K562 (cell line): ENCODE measurements around the gene NRCAM. TPM values are rescaled to one million over a fixed set of nuclear protein-coding genes. Genes with fewer than 3 reads are reported as not detected.

Experiments
- BRF2 ChIP-seq: IDR thresholded peaks from 3 replicates; pipeline ENCODE4 v1.6.1; 2011; ENCODE audit warnings: borderline replicate concordance, mild to moderate bottlenecking; ENCODE audit not compliant: insufficient read length, insufficient read depth
- CBFA2T2 ChIP-seq: fragments of 450-650 bp; conservative IDR thresholded peaks from 2 replicates; pipeline ENCODE4 v1.6.1; 2017; ENCODE audit warnings: mild to moderate bottlenecking
- CTCF ChIP-seq, 3 experiments: IDR thresholded peaks in 2 of 3; conservative IDR thresholded peaks in 1 of 3; 2 replicates each; pipeline ENCODE4 v1.5.1; 2011 to 2012; ENCODE audit warnings: low read length in 3 of 3, mild to moderate bottlenecking in 3 of 3, control low read depth in 2 of 3, improper control_type of control experiment in 1 of 3, inconsistent platforms in 1 of 3, low read depth in 1 of 3, mixed read lengths in 1 of 3, moderate library complexity in 1 of 3; ENCODE audit not compliant: insufficient read depth in 2 of 3
- ERF ChIP-seq: fragments of 450-650 bp; formaldehyde crosslinking; IDR thresholded peaks from 2 replicates; pipeline ENCODE4 v1.4.0; 2020; ENCODE audit warnings: mild to moderate bottlenecking, mixed read lengths
- GATAD2B ChIP-seq: fragments of 450-650 bp; IDR thresholded peaks from 2 replicates; pipeline ENCODE4 v1.6.1; 2017; ENCODE audit warnings: mild to moderate bottlenecking, borderline replicate concordance
- HNRNPK ChIP-seq: fragments of 200-400 bp; formaldehyde crosslinking; IDR thresholded peaks from one replicate; pipeline ENCODE4 v1.6.1; 2018; ENCODE audit warnings: mild to moderate bottlenecking, low read depth, low read length; ENCODE audit not compliant: poor library complexity, severe bottlenecking
- KDM2B ChIP-seq: fragments of 250-450 bp; sonication (Bioruptor Pico); IDR thresholded peaks from 2 replicates; pipeline ENCODE4 v1.8.0; 2021; ENCODE audit warnings: mild to moderate bottlenecking, moderate library complexity
- LARP7 ChIP-seq: fragments of 450-650 bp; IDR thresholded peaks from 2 replicates; pipeline ENCODE4 v1.6.1; 2016
- MBD2 ChIP-seq: sonication (generic); IDR thresholded peaks from 2 replicates; pipeline ENCODE4 v1.6.1; 2016; ENCODE audit warnings: low read depth, borderline replicate concordance
- PCBP2 ChIP-seq: fragments of 200-400 bp; formaldehyde crosslinking; IDR thresholded peaks from 2 replicates; pipeline ENCODE4 v1.6.1; 2018; ENCODE audit warnings: low read length, low read depth, mild to moderate bottlenecking, moderate library complexity; ENCODE audit not compliant: poor library complexity, severe bottlenecking
- POLR2AphosphoS2 ChIP-seq: IDR thresholded peaks from 2 replicates; pipeline ENCODE4 v1.6.1; 2012; ENCODE audit warnings: low read length, improper control_type of control experiment
- RBBP5 ChIP-seq: fragments of 200-600 bp; sonication (generic); IDR thresholded peaks from 2 replicates; pipeline ENCODE4 v1.6.1; 2012; ENCODE audit warnings: borderline replicate concordance, mild to moderate bottlenecking, low read length, control low read depth, inconsistent platforms; ENCODE audit not compliant: insufficient read depth, poor library complexity, severe bottlenecking
- RBM22 ChIP-seq: fragments of 200-400 bp; formaldehyde crosslinking; IDR thresholded peaks from 2 replicates; pipeline ENCODE4 v1.6.1; 2018; ENCODE audit warnings: low read length, low read depth; ENCODE audit not compliant: poor library complexity, severe bottlenecking
- SIRT6 ChIP-seq: IDR thresholded peaks from one replicate; pipeline ENCODE4 v1.6.1; 2012; ENCODE audit warnings: low read depth, mild to moderate bottlenecking, control low read depth, inconsistent platforms, low read length, moderate library complexity
- SPI1 ChIP-seq: IDR thresholded peaks from 2 replicates; pipeline ENCODE4 v1.6.1; 2011; ENCODE audit warnings: low read depth, low read length, control low read depth, borderline replicate concordance
- SRSF1 ChIP-seq: fragments of 200-400 bp; formaldehyde crosslinking; IDR thresholded peaks from 2 replicates; pipeline ENCODE4 v1.6.1; 2017; ENCODE audit warnings: mild to moderate bottlenecking, low read depth, low read length, moderate library complexity
- SRSF9 ChIP-seq: fragments of 200-400 bp; formaldehyde crosslinking; IDR thresholded peaks from 2 replicates; pipeline ENCODE4 v1.6.1; 2017; ENCODE audit warnings: low read depth, low read length, borderline replicate concordance
- TSC22D4 ChIP-seq: fragments of 450-650 bp; IDR thresholded peaks from 2 replicates; pipeline ENCODE4 v1.6.1; 2016; ENCODE audit warnings: missing genetic modification characterization, missing biosample characterization, control low read depth
- ZNF175 ChIP-seq: fragments of 200-800 bp; sonication (Bioruptor generic); IDR thresholded peaks from 2 replicates; pipeline ENCODE4 v1.6.1; 2016; ENCODE audit warnings: low read depth, mild to moderate bottlenecking, missing genetic modification characterization, missing compliant biosample characterization
- ZNF232 ChIP-seq: sonication (generic); formaldehyde crosslinking; IDR thresholded peaks from 2 replicates; pipeline ENCODE4 v1.8.0; 2022; ENCODE audit warnings: mild to moderate bottlenecking, missing genetic modification reagents
- ZNF263 ChIP-seq: sonication (generic); formaldehyde crosslinking; IDR thresholded peaks from 2 replicates; pipeline ENCODE4 v1.8.0; 2022; ENCODE audit warnings: mild to moderate bottlenecking, missing genetic modification reagents, borderline replicate concordance
- ZNF655 ChIP-seq: fragments of 250-450 bp; sonication (Bioruptor Pico); IDR thresholded peaks from 2 replicates; pipeline ENCODE4 v1.5.0; 2021
- ZNF699 ChIP-seq: fragments of 250-450 bp; sonication (Bioruptor Pico); IDR thresholded peaks from 2 replicates; pipeline ENCODE4 v1.8.0; 2021; ENCODE audit warnings: mild to moderate bottlenecking, moderate library complexity; ENCODE audit not compliant: insufficient replicate concordance
- ZNF75A ChIP-seq: fragments of 450-650 bp; formaldehyde crosslinking; IDR thresholded peaks from 2 replicates; pipeline ENCODE4 v1.4.0; 2020; ENCODE audit warnings: mild to moderate bottlenecking
- ZSCAN32 ChIP-seq: fragments of 450-650 bp; formaldehyde crosslinking; IDR thresholded peaks from 2 replicates; pipeline ENCODE4 v1.4.0; 2020; ENCODE audit warnings: mild to moderate bottlenecking, moderate library complexity
- polyA plus RNA-seq, 8 experiments: library from polyadenylated mRNA; depleted of rRNA in 4 of 8; stranded (reverse) in 5 of 8; unstranded in 3 of 8; fragments of >200 nt; fragmentation: Nextera tagmentation in 2 of 8; fragmentation: Illumina TruSeq in 1 of 8; extraction: Ambion mirVana in 2 of 8; extraction: Trizol in 1 of 8; gene quantifications; 2 replicates each; pipeline versions ENCODE4 v1.2.1 to v1.2.3, GENCODE V29; 2011 to 2014; ENCODE audit warnings: inconsistent platforms in 1 of 8, missing spikeins in 1 of 8
- total RNA-seq, 7 experiments: library from RNA; depleted of rRNA in 6 of 7; stranded (reverse); fragments of >200 nt in 6 of 7; fragmentation: Illumina TruSeq in 2 of 7; extraction: Trizol in 2 of 7; gene quantifications; 2 replicates each; pipeline versions ENCODE4 v1.2.1 to v1.2.3, GENCODE V29; 2011 to 2021; ENCODE audit warnings: low replicate concordance in 1 of 7

Gene NRCAM
- total and polyA plus RNA-seq, 9 of the 15 experiments (the other 6 are each of a cell fraction or from before 2014, with no cell fraction given), result 0.03 to 0.54 (median 0.12) TPM; not detected in 1

GRCh38 chr7:108246227-108246837, 209.9 kb downstream of the NRCAM start (continued):
- TF ChIP-seq ZNF655 (CRISPR knock-in tag), result no peak
- TF ChIP-seq CTCF (IDR thresholded peaks at IDR 0.05 in 2 of 3, conservative IDR thresholded peaks at IDR 0.05 in 1 of 3; ENCODE audit: insufficient read depth in 2 of 3, low read depth in 1 of 3, low read length in 3 of 3), result peak in 2 of 3 experiments; percentile 41 to 74; a peak in 4 of 6 replicates
- no peak for TF ChIP-seq ZNF699 (CRISPR knock-in tag)
- no peak for TF ChIP-seq TSC22D4 (tag)
- no peak for TF ChIP-seq RBM22
- peak; percentile 79 for TF ChIP-seq GATAD2B
- no peak for TF ChIP-seq PCBP2
- no peak for TF ChIP-seq ZNF232 (CRISPR knock-in tag)
- peak; percentile 85 for TF ChIP-seq RBBP5
- TF ChIP-seq MBD2, result peak; percentile 50; the same call in 1 of the 2 replicates
- TF ChIP-seq ZNF75A (CRISPR knock-in tag), result no peak
- TF ChIP-seq ZSCAN32 (CRISPR knock-in tag), result no peak
- no peak for TF ChIP-seq SIRT6
- TF ChIP-seq HNRNPK, result no peak
- no peak for TF ChIP-seq SRSF9
- TF ChIP-seq ZNF263, result no peak
- TF ChIP-seq SRSF1, result no peak
- TF ChIP-seq ZNF175 (CRISPR knock-in tag), result peak; percentile 72; the same call in 1 of the 2 replicates
- no peak for TF ChIP-seq POLR2AphosphoS2
- peak; percentile 75; the same call in 1 of the 2 replicates for TF ChIP-seq LARP7
- TF ChIP-seq BRF2, result no peak
- no peak for TF ChIP-seq KDM2B (CRISPR knock-in tag)
- no peak for TF ChIP-seq SPI1
- no peak for TF ChIP-seq ERF (CRISPR knock-in tag)
- peak; percentile 52 for TF ChIP-seq CBFA2T2
